BLaER1 treated with 17β-estradiol and CSF1 and Interleukin-3, amounts not matched to agents 10 nM and 100 nM (cell line): ENCODE results near the gene DGCR6L.
"Not testable (repeated sequence)": the region's sequence is repeated elsewhere in the genome, so short reads cannot be mapped to it uniquely, and the experiment has no call there.

Experiments
- H3K27ac ChIP-seq, 11 experiments: shearing (Covaris generic); formaldehyde crosslinking; 2 replicates each; pipeline ENCODE4 v1.8.1; 2022
- H3K27me3 ChIP-seq, 11 experiments: shearing (Covaris generic); formaldehyde crosslinking; 2 replicates each; pipeline ENCODE4 v1.8.1; 2022
- H3K36me3 ChIP-seq, 11 experiments: shearing (Covaris generic); formaldehyde crosslinking; 2 replicates each; pipeline ENCODE4 v1.8.1; 2022
- H3K4me1 ChIP-seq, 10 experiments: shearing (Covaris generic); formaldehyde crosslinking; 2 replicates each; pipeline ENCODE4 v1.8.1; 2022
- H3K4me2 ChIP-seq, 11 experiments: shearing (Covaris generic); formaldehyde crosslinking; 2 replicates each; pipeline ENCODE4 v1.8.1; 2022
- H3K4me3 ChIP-seq, 10 experiments: shearing (Covaris generic); formaldehyde crosslinking; 2 replicates each; pipeline ENCODE4 v1.8.1; 2022
- H3K9ac ChIP-seq, 11 experiments: shearing (Covaris generic); formaldehyde crosslinking; 2 replicates each; pipeline ENCODE4 v1.8.1; 2022
- H3K9me3 ChIP-seq, 11 experiments: shearing (Covaris generic); formaldehyde crosslinking; replicated peaks in 1 of 11; 2 replicates each; pipeline ENCODE4 v1.8.1; 2022
- H4K20me1 ChIP-seq, 11 experiments: shearing (Covaris generic); formaldehyde crosslinking; 2 replicates each; pipeline ENCODE4 v1.8.1; 2022
- Cebpa-rat ChIP-seq, 11 experiments: shearing (Covaris generic); IDR thresholded peaks; 2 replicates each; pipeline ENCODE4 v1.8.1; 2022

Gene DGCR6L

GRCh38 chr22:20305894-20306645 lies 13.8 kb downstream of the DGCR6L start:
- Histone ChIP-seq H3K9me3 (no peaks in the 10 kb centered on the region), H4K20me1 (no peaks in the 10 kb centered on the region), H3K4me1 (peaks cover 0 to 54% (median 37%) of the 10 kb centered on the region in 10 experiments; a peak in 18 of 20 replicates), H3K9ac (no peak overlapping the region), H3K36me3 (no peaks in the 10 kb centered on the region), H3K27ac (peak overlapping the region in 1 of 11 experiments; percentile 28; a peak in 2 of 22 replicates), H3K27me3 (peaks cover 0 to 7% (median 0%) of the 10 kb centered on the region in 11 experiments; a peak in 4 of 22 replicates), H3K4me2 (peak overlapping the region in 9 of 11 experiments; percentile 7 to 77 (median 55); a peak in 16 of 22 replicates), H3K4me3 (no peak overlapping the region)
- TF ChIP-seq Cebpa-rat (IDR thresholded peaks at IDR 0.05) = no peak

- H3K27ac ChIP-seq = peak overlapping the region in 1 of 11 experiments; percentile 28; a peak in 2 of 22 replicates
- not testable (repeated sequence) for H3K27me3 ChIP-seq, H3K9ac ChIP-seq, H4K20me1 ChIP-seq, H3K36me3 ChIP-seq, H3K9me3 ChIP-seq, H3K4me3 ChIP-seq
- H3K4me2 ChIP-seq = peak overlapping the region in 8 of 11 experiments; percentile 7 to 77 (median 60); a peak in 12 of 22 replicates
- peaks cover 0 to 61% (median 40%) of the 10 kb centered on the region in 10 experiments; a peak in 18 of 20 replicates for H3K4me1 ChIP-seq
Observed at GRCh38 chr22:20305230-20305893, 14.5 kb downstream of the DGCR6L start.

- H3K4me1 ChIP-seq = peaks cover 4 to 68% (median 46%) of the 10 kb centered on the region in 10 experiments; a peak in 18 of 20 replicates
- H3K9ac ChIP-seq = no peak overlapping the region; a peak in 1 of 22 replicates
- no peaks in the 10 kb centered on the region for H3K9me3 ChIP-seq
- H3K4me2 ChIP-seq = 0 out of 22 replicates have a peak overlapping the region, but pooled peaks of 2 of the 11 experiments have one; percentile 75 to 76
- H3K4me3 ChIP-seq = no peak overlapping the region
- peaks cover 0 to 10% (median 0%) of the 10 kb centered on the region in 11 experiments; a peak in 5 of 22 replicates for H3K27me3 ChIP-seq
- TF ChIP-seq Cebpa-rat (IDR thresholded peaks at IDR 0.05) = no peak
- no peaks in the 10 kb centered on the region for H3K36me3 ChIP-seq
- no peaks in the 10 kb centered on the region; a peak in 1 of 22 replicates for H4K20me1 ChIP-seq
- H3K27ac ChIP-seq = no peak overlapping the region
Observed at GRCh38 chr22:20304646-20305045, 15.2 kb downstream of the DGCR6L start.

- peaks cover 4 to 61% (median 40%) of the 10 kb centered on the region in 10 experiments; a peak in 18 of 20 replicates for H3K4me1 ChIP-seq
- H3K9ac ChIP-seq, H3K4me3 ChIP-seq, H3K36me3 ChIP-seq, H4K20me1 ChIP-seq, H3K4me2 ChIP-seq, H3K9me3 ChIP-seq, H3K27ac ChIP-seq, H3K27me3 ChIP-seq: not testable (repeated sequence)
Observed at GRCh38 chr22:20303229-20303534, 16.7 kb downstream of the DGCR6L start.

GRCh38 chr22:20302438-20303228 lies 17.2 kb downstream of the DGCR6L start:
- Histone ChIP-seq H3K27me3 (peaks cover 0 to 10% (median 0%) of the 10 kb centered on the region in 11 experiments; a peak in 5 of 22 replicates), H3K9ac (no peak overlapping the region), H3K36me3 (no peaks in the 10 kb centered on the region), H4K20me1 (no peaks in the 10 kb centered on the region; a peak in 1 of 22 replicates), H3K4me2 (no peak overlapping the region; a peak in 2 of 22 replicates), H3K4me3 (no peak overlapping the region), H3K4me1 (peaks cover 4 to 63% (median 37%) of the 10 kb centered on the region in 10 experiments; a peak in 18 of 20 replicates), H3K9me3 (no peaks in the 10 kb centered on the region), H3K27ac (no peak overlapping the region)
- TF ChIP-seq Cebpa-rat (IDR thresholded peaks at IDR 0.05) = no peak

- no peak for TF ChIP-seq Cebpa-rat (IDR thresholded peaks at IDR 0.05)
- Histone ChIP-seq H3K27ac (no peak overlapping the region), H3K36me3 (no peaks in the 10 kb centered on the region), H4K20me1 (no peaks in the 10 kb centered on the region; a peak in 1 of 22 replicates), H3K9ac (peak overlapping the region in 10 of 11 experiments; percentile 24 to 74 (median 61); a peak in 16 of 22 replicates), H3K4me3 (peak overlapping the region; percentile 50 to 76 (median 66)), H3K4me2 (peak overlapping the region; percentile 80 to 100 (median 97)), H3K27me3 (peaks cover 0 to 10% (median 0%) of the 10 kb centered on the region in 11 experiments; a peak in 5 of 22 replicates), H3K9me3 (no peaks in the 10 kb centered on the region), H3K4me1 (peaks cover 4 to 34% (median 15%) of the 10 kb centered on the region in 10 experiments; a peak in 16 of 20 replicates)
Observed at GRCh38 chr22:20299746-20300136, 20.1 kb downstream of the DGCR6L start.

GRCh38 chr22:20298803-20299745 lies 20.8 kb downstream of the DGCR6L start:
- H3K36me3 ChIP-seq = no peaks in the 10 kb centered on the region
- peak overlapping the region in 2 of 11 experiments; percentile 10 to 37; a peak in 3 of 22 replicates for H3K27ac ChIP-seq
- H4K20me1 ChIP-seq = no peaks in the 10 kb centered on the region; a peak in 1 of 22 replicates
- no peak for TF ChIP-seq Cebpa-rat (IDR thresholded peaks at IDR 0.05)
- peak overlapping the region; percentile 50 to 76 (median 66) for H3K4me3 ChIP-seq
- no peaks in the 10 kb centered on the region for H3K9me3 ChIP-seq
- H3K27me3 ChIP-seq = peaks cover 0 to 10% (median 0%) of the 10 kb centered on the region in 11 experiments; a peak in 5 of 22 replicates
- peak overlapping the region in 10 of 11 experiments; percentile 38 to 74 (median 62); a peak in 16 of 22 replicates for H3K9ac ChIP-seq
- H3K4me1 ChIP-seq = peaks cover 4 to 33% (median 15%) of the 10 kb centered on the region in 10 experiments; a peak in 16 of 20 replicates
- peak overlapping the region; percentile 80 to 100 (median 97) for H3K4me2 ChIP-seq
